ENCODE measurements around the gene VPS26B. TPM values are rescaled to one million over a fixed set of nuclear protein-coding genes. Genes with fewer than 3 reads are reported as not detected.

Gene VPS26B
- polyA plus RNA-seq, 1 experiment: 48.8 TPM

DNA sequence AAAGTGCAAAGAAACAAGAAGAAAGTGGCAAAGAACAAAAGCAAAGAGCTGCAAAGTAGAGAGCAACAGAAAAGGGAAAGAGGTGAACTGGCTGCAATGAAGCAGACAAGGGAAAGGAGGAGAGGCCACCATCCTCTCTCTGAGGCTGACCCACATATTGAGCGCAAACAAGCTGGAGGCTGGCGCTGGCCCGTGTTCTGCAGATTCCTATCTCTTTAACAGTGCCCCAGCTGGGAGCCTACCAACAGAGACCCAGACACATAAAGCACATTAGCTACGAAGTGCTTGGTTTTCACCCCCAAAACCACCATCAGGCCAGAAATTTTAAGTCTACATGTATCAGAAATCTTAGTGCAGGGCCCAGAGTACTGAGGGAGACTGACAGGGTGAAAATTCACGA, 18.3 kb upstream of the VPS26B start:
- no peak for DNase-seq (ENCODE audit: low read depth)
- TF ChIP-seq, protein P1, sequence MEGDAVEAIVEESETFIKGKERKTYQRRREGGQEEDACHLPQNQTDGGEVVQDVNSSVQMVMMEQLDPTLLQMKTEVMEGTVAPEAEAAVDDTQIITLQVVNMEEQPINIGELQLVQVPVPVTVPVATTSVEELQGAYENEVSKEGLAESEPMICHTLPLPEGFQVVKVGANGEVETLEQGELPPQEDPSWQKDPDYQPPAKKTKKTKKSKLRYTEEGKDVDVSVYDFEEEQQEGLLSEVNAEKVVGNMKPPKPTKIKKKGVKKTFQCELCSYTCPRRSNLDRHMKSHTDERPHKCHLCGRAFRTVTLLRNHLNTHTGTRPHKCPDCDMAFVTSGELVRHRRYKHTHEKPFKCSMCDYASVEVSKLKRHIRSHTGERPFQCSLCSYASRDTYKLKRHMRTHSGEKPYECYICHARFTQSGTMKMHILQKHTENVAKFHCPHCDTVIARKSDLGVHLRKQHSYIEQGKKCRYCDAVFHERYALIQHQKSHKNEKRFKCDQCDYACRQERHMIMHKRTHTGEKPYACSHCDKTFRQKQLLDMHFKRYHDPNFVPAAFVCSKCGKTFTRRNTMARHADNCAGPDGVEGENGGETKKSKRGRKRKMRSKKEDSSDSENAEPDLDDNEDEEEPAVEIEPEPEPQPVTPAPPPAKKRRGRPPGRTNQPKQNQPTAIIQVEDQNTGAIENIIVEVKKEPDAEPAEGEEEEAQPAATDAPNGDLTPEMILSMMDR (IDR thresholded peaks at IDR 0.05; ENCODE audit: insufficient read depth, low read depth, low read length): no peak
- ChIA-PET CTCF (interaction anchor here (0.9 to 3.0 kb wide), 4 partner anchors 10 to 278 kb away, joined by 3 to 17 read pairs (median 4); no protein-coding TSS in a partner anchor), POLR2A (no interaction called here)
- peaks cover 10% of the 10 kb centered on the region; the same call in 1 of the 2 replicates for H3K36me3 ChIP-seq (ENCODE audit: control insufficient read depth, insufficient read depth, low read length)
- H3K27me3 ChIP-seq (ENCODE audit: control insufficient read depth, insufficient read depth, low read length): no peaks in the 10 kb centered on the region
- no peak overlapping the region for H3K4me3 ChIP-seq (ENCODE audit: low read depth, low read length)

DNA sequence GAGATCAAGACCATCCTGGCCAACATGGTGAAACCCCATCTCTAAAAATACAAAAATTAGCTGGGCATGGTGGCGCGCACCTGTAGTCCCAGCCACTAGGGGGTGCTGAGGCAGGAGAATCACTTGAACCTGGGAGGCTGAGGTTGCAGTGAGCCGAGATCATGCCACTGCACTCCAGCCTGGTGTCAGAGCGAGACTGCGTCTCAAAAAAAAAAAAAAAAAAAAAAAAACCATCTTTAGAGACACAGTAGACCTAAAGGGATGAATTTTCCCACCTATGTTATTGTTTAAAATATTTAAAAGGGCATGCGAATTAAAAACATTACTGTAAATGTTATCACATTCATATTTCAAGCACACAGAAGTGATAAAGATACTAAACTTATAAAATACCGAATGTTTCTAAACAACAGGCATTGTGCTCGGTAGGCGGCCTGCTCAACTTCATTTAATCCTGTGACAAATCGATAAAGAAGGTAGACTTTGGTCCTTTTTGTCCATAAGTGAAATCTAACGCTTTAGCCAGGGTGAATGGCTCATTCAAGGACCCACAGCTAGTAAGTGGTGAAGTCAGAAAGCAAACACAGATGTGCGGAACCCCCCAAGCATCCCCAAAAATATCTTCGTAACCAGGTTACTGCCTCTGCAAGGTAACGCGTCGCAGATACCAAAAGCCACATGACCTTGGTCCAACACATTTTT, 16.8 kb upstream of the VPS26B start:
- Histone ChIP-seq H3K27me3 (ENCODE audit: control insufficient read depth, insufficient read depth, low read length) (no peaks in the 10 kb centered on the region), H3K4me3 (ENCODE audit: low read depth, low read length) (no peak overlapping the region), H3K36me3 (ENCODE audit: control insufficient read depth, insufficient read depth, low read length) (peaks cover 10% of the 10 kb centered on the region; the same call in 1 of the 2 replicates)
- ChIA-PET CTCF (interaction anchor here (0.7 to 3.0 kb wide), 15 partner anchors 9 to 243 kb away, joined by 3 to 17 read pairs (median 4); partner anchors contain the start of gene VPS26B), POLR2A (no interaction called here)
- DNase-seq (ENCODE audit: low read depth): no peak
- TF ChIP-seq, protein P1 (IDR thresholded peaks at IDR 0.05; ENCODE audit: insufficient read depth, low read depth, low read length): peak; percentile 67

DNA sequence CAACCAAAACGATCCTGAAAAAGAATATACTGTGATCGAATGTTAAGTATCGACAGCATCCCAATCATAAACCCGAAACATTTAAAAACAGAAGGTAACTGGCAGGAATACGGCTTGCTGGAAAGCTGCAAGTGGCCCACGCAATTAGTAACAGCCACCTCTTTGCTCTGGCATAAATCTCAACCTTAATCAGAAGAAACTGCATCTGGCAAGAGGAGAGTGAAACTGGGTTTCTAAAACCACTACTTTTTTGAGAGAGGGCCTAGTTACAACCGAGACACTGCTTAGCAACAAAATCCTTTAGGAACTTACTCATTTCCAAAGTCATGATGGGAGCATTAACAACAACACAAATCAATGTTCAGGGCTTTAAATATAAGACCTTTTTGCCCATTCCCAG, 8.6 kb upstream of the VPS26B start:
- Histone ChIP-seq H3K4me3 (ENCODE audit: low read depth, low read length) (no peak overlapping the region), H3K36me3 (ENCODE audit: control insufficient read depth, insufficient read depth, low read length) (no peaks in the 10 kb centered on the region), H3K27me3 (ENCODE audit: control insufficient read depth, insufficient read depth, low read length) (no peaks in the 10 kb centered on the region)
- no peak for DNase-seq (ENCODE audit: low read depth)
- TF ChIP-seq, protein P1 (IDR thresholded peaks at IDR 0.05; ENCODE audit: insufficient read depth, low read depth, low read length): no peak
- ChIA-PET CTCF (no interaction called here), POLR2A (no interaction called here)

DNA sequence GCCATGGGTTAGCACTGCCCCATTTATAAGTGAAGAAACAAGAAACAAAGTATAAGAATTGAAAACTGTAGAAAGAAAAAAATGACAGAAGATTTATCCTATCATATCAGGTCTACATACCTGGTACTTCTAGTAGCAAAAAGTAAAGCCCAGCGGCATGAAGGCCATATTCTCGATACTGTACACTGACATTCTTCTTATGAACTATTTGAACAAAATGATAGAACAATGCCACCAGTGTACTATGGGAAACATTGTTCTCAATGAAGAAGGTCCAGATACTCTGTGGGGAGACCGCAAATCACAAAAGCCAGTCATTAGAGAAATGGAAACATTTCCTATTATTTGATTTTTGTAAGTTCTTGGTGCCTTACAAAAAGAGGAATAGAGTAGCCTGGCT, 7.7 kb upstream of the VPS26B start:
- no peak overlapping the region for H3K4me3 ChIP-seq (ENCODE audit: low read depth, low read length)
- TF ChIP-seq, protein P1 (IDR thresholded peaks at IDR 0.05; ENCODE audit: insufficient read depth, low read depth, low read length): no peak
- no peaks in the 10 kb centered on the region for H3K36me3 ChIP-seq (ENCODE audit: control insufficient read depth, insufficient read depth, low read length)
- ChIA-PET CTCF (no interaction called here), POLR2A (no interaction called here)
- no peaks in the 10 kb centered on the region for H3K27me3 ChIP-seq (ENCODE audit: control insufficient read depth, insufficient read depth, low read length)
- DNase-seq (ENCODE audit: low read depth): no peak

DNA sequence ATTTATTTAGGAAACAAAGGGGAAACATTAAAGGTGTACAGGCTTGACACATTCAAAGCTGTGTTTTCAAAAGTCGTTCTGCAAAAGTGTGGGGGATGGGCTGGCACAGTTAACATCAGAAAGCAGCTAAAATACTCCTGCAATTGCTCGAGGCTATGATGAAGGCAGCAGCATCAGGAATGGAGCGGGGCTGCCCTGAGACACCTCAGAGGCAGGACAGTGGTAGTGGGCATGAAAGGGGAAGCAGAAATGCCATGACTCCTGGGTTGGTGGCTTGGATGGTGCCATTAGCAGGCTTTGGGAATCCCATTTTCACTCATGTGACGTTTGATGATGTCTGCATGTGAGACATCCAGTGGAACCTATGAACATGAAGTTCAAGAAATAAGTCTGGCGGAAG, 1.4 kb upstream of the VPS26B start:
- TF ChIP-seq, protein P1 (IDR thresholded peaks at IDR 0.05; ENCODE audit: insufficient read depth, low read depth, low read length): no peak
- peak overlapping the region; percentile 73 for H3K4me3 ChIP-seq (ENCODE audit: low read depth, low read length)
- no peaks in the 10 kb centered on the region; the same call in 1 of the 2 replicates for H3K36me3 ChIP-seq (ENCODE audit: control insufficient read depth, insufficient read depth, low read length)
- POLR2A ChIA-PET: no interaction called here
- DNase-seq (ENCODE audit: low read depth): no peak
- CTCF ChIA-PET: interaction anchor here (1.6 kb wide), 1 partner anchor 21 kb away, joined by 7 read pairs; no protein-coding TSS in a partner anchor
- H3K27me3 ChIP-seq (ENCODE audit: control insufficient read depth, insufficient read depth, low read length): no peaks in the 10 kb centered on the region

All from BJ (cell line).